ENCODE data around the gene LRRK1.

LRRK1 gene

GRCh38 chr15:101105059-101105891, 186.1 kb downstream of the LRRK1 start:
- DNase-seq (no peak), ATAC-seq (no peak)
- Mint-ChIP-seq H3K27ac (no peak overlapping the region), H3K4me1 (no peaks in the 10 kb centered on the region), H3K4me3 (no peak overlapping the region), H3K27me3 (no peaks in the 10 kb centered on the region), H3K9me3 (peaks cover 3% of the 10 kb centered on the region), H3K36me3 (ENCODE audit: low read depth) (no peaks in the 10 kb centered on the region)

GRCh38 chr15:101107101-101107500, 187.9 kb downstream of the LRRK1 start:
- Mint-ChIP-seq H3K27me3 (no peaks in the 10 kb centered on the region), H3K9me3 (no peaks in the 10 kb centered on the region), H3K27ac (no peak overlapping the region), H3K4me1 (no peaks in the 10 kb centered on the region), H3K36me3 (ENCODE audit: low read depth) (no peaks in the 10 kb centered on the region), H3K4me3 (no peak overlapping the region)
- DNase-seq = no peak
- ATAC-seq = no peak

- Mint-ChIP-seq H3K36me3 (ENCODE audit: low read depth) (no peaks in the 10 kb centered on the region), H3K27me3 (no peaks in the 10 kb centered on the region), H3K9me3 (no peaks in the 10 kb centered on the region), H3K27ac (no peak overlapping the region), H3K4me3 (no peak overlapping the region), H3K4me1 (no peaks in the 10 kb centered on the region)
- ATAC-seq (no peak), DNase-seq (no peak)
Measured at GRCh38 chr15:101107625-101108460, 188.7 kb downstream of the LRRK1 start.

GRCh38 chr15:101108461-101108775, 189.3 kb downstream of the LRRK1 start:
- no peak overlapping the region for H3K4me3 Mint-ChIP-seq
- H3K9me3 Mint-ChIP-seq = no peaks in the 10 kb centered on the region

GRCh38 chr15:101108791-101109190, 189.6 kb downstream of the LRRK1 start:
- no peak overlapping the region for H3K27ac Mint-ChIP-seq

More at GRCh38 chr15:101108461-101108775, 189.3 kb downstream of the LRRK1 start:
- Mint-ChIP-seq H3K27ac (no peak overlapping the region), H3K4me1 (no peaks in the 10 kb centered on the region), H3K36me3 (ENCODE audit: low read depth) (no peaks in the 10 kb centered on the region), H3K27me3 (no peaks in the 10 kb centered on the region)
- DNase-seq (no peak), ATAC-seq (no peak)

GRCh38 chr15:101110681-101111569, 191.8 kb downstream of the LRRK1 start:
- DNase-seq (no peak), ATAC-seq (no peak)
- H3K27me3 Mint-ChIP-seq = no peaks in the 10 kb centered on the region
- H3K27ac Mint-ChIP-seq = no peak overlapping the region
- H3K4me1 Mint-ChIP-seq = no peaks in the 10 kb centered on the region
- H3K4me3 Mint-ChIP-seq = no peak overlapping the region
- no peaks in the 10 kb centered on the region for H3K36me3 Mint-ChIP-seq (ENCODE audit: low read depth)
- no peaks in the 10 kb centered on the region for H3K9me3 Mint-ChIP-seq

More at GRCh38 chr15:101108791-101109190, 189.6 kb downstream of the LRRK1 start:
- Mint-ChIP-seq H3K36me3 (ENCODE audit: low read depth) (no peaks in the 10 kb centered on the region), H3K9me3 (no peaks in the 10 kb centered on the region), H3K4me1 (no peaks in the 10 kb centered on the region), H3K4me3 (no peak overlapping the region), H3K27me3 (no peaks in the 10 kb centered on the region)
- ATAC-seq (no peak), DNase-seq (no peak)

GRCh38 chr15:101111570-101112262, 192.6 kb downstream of the LRRK1 start:
- H3K27ac Mint-ChIP-seq = no peak overlapping the region

GRCh38 chr15:101112336-101113113, 193.4 kb downstream of the LRRK1 start:
- Mint-ChIP-seq H3K27me3 (no peaks in the 10 kb centered on the region), H3K9me3 (no peaks in the 10 kb centered on the region), H3K27ac (no peak overlapping the region), H3K36me3 (ENCODE audit: low read depth) (no peaks in the 10 kb centered on the region), H3K4me1 (peaks cover 8% of the 10 kb centered on the region), H3K4me3 (no peak overlapping the region)
- ATAC-seq (no peak), DNase-seq (no peak)

More at GRCh38 chr15:101111570-101112262, 192.6 kb downstream of the LRRK1 start:
- H3K27me3 Mint-ChIP-seq = no peaks in the 10 kb centered on the region
- no peak for DNase-seq
- H3K4me3 Mint-ChIP-seq = no peak overlapping the region
- no peaks in the 10 kb centered on the region for H3K36me3 Mint-ChIP-seq (ENCODE audit: low read depth)
- no peak for ATAC-seq
- H3K9me3 Mint-ChIP-seq = no peaks in the 10 kb centered on the region
- peaks cover 8% of the 10 kb centered on the region for H3K4me1 Mint-ChIP-seq

- peaks cover 8% of the 10 kb centered on the region for H3K4me1 Mint-ChIP-seq
- H3K4me3 Mint-ChIP-seq = no peak overlapping the region
- DNase-seq (no peak), ATAC-seq (no peak)
- H3K36me3 Mint-ChIP-seq (ENCODE audit: low read depth) = no peaks in the 10 kb centered on the region
- H3K27ac Mint-ChIP-seq = no peak overlapping the region
- H3K9me3 Mint-ChIP-seq = no peaks in the 10 kb centered on the region
- no peaks in the 10 kb centered on the region for H3K27me3 Mint-ChIP-seq
Measured at GRCh38 chr15:101113114-101114005, 194.2 kb downstream of the LRRK1 start.

- ATAC-seq (no peak), DNase-seq (no peak)
- no peaks in the 10 kb centered on the region for H3K27me3 Mint-ChIP-seq
- peaks cover 8% of the 10 kb centered on the region for H3K4me1 Mint-ChIP-seq
- H3K27ac Mint-ChIP-seq = no peak overlapping the region
- H3K4me3 Mint-ChIP-seq = no peak overlapping the region
- no peaks in the 10 kb centered on the region for H3K36me3 Mint-ChIP-seq (ENCODE audit: low read depth)
- no peaks in the 10 kb centered on the region for H3K9me3 Mint-ChIP-seq
Measured at GRCh38 chr15:101114166-101114565, 195.0 kb downstream of the LRRK1 start.

GRCh38 chr15:101114610-101115009, 195.5 kb downstream of the LRRK1 start:
- H3K27ac Mint-ChIP-seq = no peak overlapping the region
- no peaks in the 10 kb centered on the region for H3K27me3 Mint-ChIP-seq
- DNase-seq (no peak), ATAC-seq (no peak)
- no peaks in the 10 kb centered on the region for H3K9me3 Mint-ChIP-seq
- peaks cover 8% of the 10 kb centered on the region for H3K4me1 Mint-ChIP-seq
- no peaks in the 10 kb centered on the region for H3K36me3 Mint-ChIP-seq (ENCODE audit: low read depth)
- H3K4me3 Mint-ChIP-seq = no peak overlapping the region

GRCh38 chr15:101115393-101115785, 196.2 kb downstream of the LRRK1 start:
- DNase-seq (no peak), ATAC-seq (no peak)
- Mint-ChIP-seq H3K4me1 (peaks cover 8% of the 10 kb centered on the region), H3K36me3 (ENCODE audit: low read depth) (no peaks in the 10 kb centered on the region), H3K27ac (no peak overlapping the region), H3K4me3 (no peak overlapping the region), H3K27me3 (no peaks in the 10 kb centered on the region), H3K9me3 (no peaks in the 10 kb centered on the region)
